HepG2 (cell line): ENCODE data around the gene GAS2. TPM values are rescaled to one million over a fixed set of nuclear protein-coding genes. Genes with fewer than 3 reads are reported as not detected.

Experiments used
- FOXO1 ChIP-seq: sonication (generic); formaldehyde crosslinking; IDR thresholded peaks from 2 replicates; pipeline ENCODE4 v1.4.0; 2020; ENCODE audit warnings: missing genetic modification reagents
- HMG20B ChIP-seq: conservative IDR thresholded peaks from 2 replicates; pipeline ENCODE4 v1.6.1; 2016; ENCODE audit warnings: missing genetic modification reagents, missing compliant biosample characterization
- HNRNPL ChIP-seq: fragments of 200-400 bp; formaldehyde crosslinking; IDR thresholded peaks from 2 replicates; pipeline ENCODE4 v1.6.1; 2017; ENCODE audit warnings: mild to moderate bottlenecking, low read depth, low read length
- KDM4B ChIP-seq: sonication (generic); formaldehyde crosslinking; IDR thresholded peaks from 2 replicates; pipeline ENCODE4 v1.4.0; 2020; ENCODE audit warnings: missing genetic modification reagents
- KDM5A ChIP-seq: fragments of 200-600 bp; sonication (generic); IDR thresholded peaks from 2 replicates; pipeline ENCODE4 v1.7.0; 2018; ENCODE audit warnings: antibody characterized with exemption, mild to moderate bottlenecking, low read length, borderline replicate concordance
- KLF12 ChIP-seq: sonication (generic); formaldehyde crosslinking; IDR thresholded peaks from 2 replicates; pipeline ENCODE4 v1.4.0; 2020; ENCODE audit warnings: missing genetic modification reagents, borderline replicate concordance
- MIER2 ChIP-seq: IDR thresholded peaks from 2 replicates; pipeline ENCODE4 v1.6.1; 2016; ENCODE audit warnings: missing biosample characterization, missing genetic modification reagents
- SSRP1 ChIP-seq: IDR thresholded peaks from 2 replicates; pipeline ENCODE4 v1.6.1; 2016; ENCODE audit warnings: control low read depth
- THAP9 ChIP-seq: sonication (generic); formaldehyde crosslinking; IDR thresholded peaks from 2 replicates; pipeline ENCODE4; 2020; ENCODE audit warnings: missing genetic modification reagents, mild to moderate bottlenecking, borderline replicate concordance
- ZHX2 ChIP-seq, 2 experiments: sonication (generic) in 1 of 2; formaldehyde crosslinking in 1 of 2; IDR thresholded peaks; 2 replicates each; pipeline versions ENCODE4 v1.6.1 to v1.9.0; 2014 to 2022; ENCODE audit warnings: antibody characterized with exemption in 1 of 2, borderline replicate concordance in 1 of 2, inconsistent platforms in 1 of 2, low read depth in 1 of 2, missing genetic modification reagents in 1 of 2
- ZNF180 ChIP-seq: sonication (generic); formaldehyde crosslinking; IDR thresholded peaks from 2 replicates; pipeline ENCODE4 v1.4.0; 2020; ENCODE audit warnings: low read depth, missing genetic modification reagents, borderline replicate concordance
- ZNF432 ChIP-seq: sonication (generic); formaldehyde crosslinking; IDR thresholded peaks from 2 replicates; pipeline ENCODE4 v1.5.0; 2020; ENCODE audit warnings: missing genetic modification reagents, mild to moderate bottlenecking, borderline replicate concordance
- ZNF512 ChIP-seq: sonication (generic); formaldehyde crosslinking; IDR thresholded peaks from 2 replicates; pipeline ENCODE4 v1.4.0; 2020; ENCODE audit warnings: mild to moderate bottlenecking, missing genetic modification reagents
- ZNF574 ChIP-seq: sonication (generic); formaldehyde crosslinking; IDR thresholded peaks from 2 replicates; pipeline ENCODE4 v1.4.0; 2020; ENCODE audit warnings: missing genetic modification reagents
- ZNF841 ChIP-seq: sonication (generic); formaldehyde crosslinking; IDR thresholded peaks from 2 replicates; pipeline ENCODE4 v1.8.1; 2023; ENCODE audit warnings: missing genetic modification reagents, borderline replicate concordance
- polyA plus RNA-seq, 8 experiments: library from polyadenylated mRNA; depleted of rRNA in 3 of 8; stranded (reverse) in 7 of 8; unstranded in 1 of 8; fragments of >200 nt; fragmentation: Illumina TruSeq in 4 of 8; extraction: Trizol in 4 of 8; gene quantifications; 2 replicates each; pipeline versions ENCODE4 v1.2.1 to v1.2.3, GENCODE V29; 2011 to 2016; ENCODE audit warnings: low read depth in 4 of 8, missing spikeins in 1 of 8, mixed read lengths in 1 of 8; ENCODE audit not compliant: insufficient read depth in 1 of 8
- total RNA-seq, 5 experiments: library from RNA; depleted of rRNA; stranded (reverse); fragments of >200 nt; fragmentation: Illumina TruSeq; extraction: Trizol; gene quantifications; 2 replicates each; pipeline ENCODE4 v1.2.3, GENCODE V29; 2016; ENCODE audit warnings: low read depth in 1 of 5

Gene GAS2
- total and polyA plus RNA-seq, 2 of the 13 experiments (the other 11 are each of a cell fraction or from before 2014, with no cell fraction given), result 26.0 to 85.1 TPM

GRCh38 chr11:22634897-22635629 is 31.3 kb upstream of the GAS2 start (continued):
- TF ChIP-seq ZNF180 (CRISPR knock-in tag) (no peak), KLF12 (CRISPR knock-in tag) (no peak), SSRP1 (CRISPR knock-in tag) (no peak), MIER2 (CRISPR knock-in tag) (no peak), ZNF574 (CRISPR knock-in tag) (peak; percentile 35), ZNF512 (CRISPR knock-in tag) (no peak), HNRNPL (no peak), HMG20B (peak; percentile 46; the same call in 1 of the 2 replicates), KDM5A (no peak), ZHX2 (IDR thresholded peaks at IDR 0.05; ENCODE audit: low read depth) (no peak), ZHX2 (CRISPR knock-in tag; IDR thresholded peaks at IDR 0.05; ENCODE audit: borderline replicate concordance) (no peak), KDM4B (no peak), ZNF432 (CRISPR knock-in tag) (no peak), ZNF841 (CRISPR knock-in tag) (peak; percentile 54; the same call in 1 of the 2 replicates), FOXO1 (CRISPR knock-in tag) (peak; percentile 70; the same call in 1 of the 2 replicates), THAP9 (no peak)
